Measurements from ENCODE around the gene CSMD2. TPM values are rescaled to one million over a fixed set of nuclear protein-coding genes. Genes with fewer than 3 reads are reported as not detected.

Gene CSMD2
- total RNA-seq, 2 donors from 2014 or later = not detected

DNA sequence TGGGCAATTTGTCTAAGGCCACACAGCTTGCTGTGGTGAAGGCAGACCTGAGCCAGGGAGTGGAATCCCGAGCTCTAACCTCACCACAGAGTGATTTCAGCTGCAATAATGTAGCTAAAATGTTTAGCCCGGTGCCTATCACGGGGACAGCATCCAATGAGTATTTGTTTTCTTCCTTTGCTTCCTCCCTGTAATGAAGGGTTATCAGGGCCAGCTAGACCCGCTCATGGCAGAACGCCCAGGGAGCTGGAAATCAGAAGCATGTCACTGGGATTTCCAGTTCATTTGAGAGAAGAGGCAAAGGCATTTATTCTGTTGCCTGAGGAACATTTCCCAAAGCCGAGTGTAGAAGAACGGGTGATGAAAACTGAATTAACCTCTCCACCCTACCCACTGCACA is 509.5 kb downstream of the CSMD2 start:
- Mint-ChIP-seq H3K27ac (no peak overlapping the region), H3K4me3 (no peak overlapping the region), H3K27me3 (peaks cover 32% of the 10 kb centered on the region), H3K36me3 (ENCODE audit: low read depth) (peaks cover 2% of the 10 kb centered on the region), H3K4me1 (no peaks in the 10 kb centered on the region)
- no peaks in the 10 kb centered on the region for H3K9me3 ChIP-seq (ENCODE audit: control insufficient read depth, low read length, poor library complexity, severe bottlenecking)
- DNase-seq (no peak), ATAC-seq (no peak)

DNA sequence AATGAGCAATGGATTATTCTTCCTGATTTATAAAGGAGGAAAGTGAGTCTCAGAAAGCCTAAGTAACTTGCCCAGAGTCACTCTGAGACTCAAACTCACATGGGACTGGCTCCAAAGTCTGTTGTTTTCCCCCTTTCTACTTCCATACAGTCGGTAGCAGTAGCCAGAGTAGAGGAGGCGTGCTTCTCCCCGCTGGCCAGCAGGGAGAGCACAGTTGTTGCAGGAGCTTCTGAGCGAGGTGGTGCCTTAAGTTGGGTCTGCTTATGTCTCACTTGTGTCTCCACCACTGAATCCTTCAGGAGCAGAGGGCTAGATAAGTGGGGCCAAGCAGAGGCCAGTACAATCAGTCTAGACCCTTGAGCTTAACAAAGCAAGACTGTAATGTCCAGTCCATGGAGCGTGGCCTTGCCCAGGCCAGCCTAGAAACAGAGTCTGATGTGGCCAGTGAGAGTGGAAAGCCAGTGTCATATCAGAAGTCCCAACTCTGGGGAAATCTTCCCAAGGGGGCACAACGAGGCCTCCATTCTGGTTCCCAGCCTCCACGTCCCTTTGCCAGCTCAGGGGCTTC is 510.7 kb downstream of the CSMD2 start:
- H3K36me3 Mint-ChIP-seq (ENCODE audit: low read depth) = peaks cover 2% of the 10 kb centered on the region
- DNase-seq = no peak
- ATAC-seq = no peak
- no peak overlapping the region for H3K4me3 Mint-ChIP-seq
- H3K27ac Mint-ChIP-seq = no peak overlapping the region
- no peaks in the 10 kb centered on the region for H3K9me3 ChIP-seq (ENCODE audit: control insufficient read depth, low read length, poor library complexity, severe bottlenecking)
- H3K4me1 Mint-ChIP-seq = no peaks in the 10 kb centered on the region
- peaks cover 28% of the 10 kb centered on the region for H3K27me3 Mint-ChIP-seq

DNA sequence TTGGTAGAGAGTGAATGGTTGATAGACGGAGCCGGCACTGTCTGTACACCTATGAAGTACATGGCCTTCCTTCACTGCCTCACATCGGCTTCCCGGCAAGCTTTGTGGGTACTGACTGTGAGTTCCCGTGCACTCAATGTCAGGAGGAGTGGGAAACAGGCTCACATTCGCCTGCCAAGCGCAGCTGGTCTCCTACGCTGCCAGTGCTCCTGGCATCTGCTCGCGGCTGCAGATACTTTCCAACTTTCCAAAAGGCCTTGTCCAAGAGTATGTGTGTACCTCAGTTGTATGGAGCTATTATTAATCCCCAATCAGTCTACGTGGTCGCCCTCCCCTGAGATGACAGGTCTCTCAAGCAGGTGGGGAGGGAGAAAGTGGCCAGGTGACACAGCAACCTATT is 511.8 kb downstream of the CSMD2 start:
- H3K9me3 ChIP-seq (ENCODE audit: control insufficient read depth, low read length, poor library complexity, severe bottlenecking) = no peaks in the 10 kb centered on the region
- Mint-ChIP-seq H3K4me3 (no peak overlapping the region), H3K36me3 (ENCODE audit: low read depth) (peaks cover 2% of the 10 kb centered on the region), H3K4me1 (no peaks in the 10 kb centered on the region), H3K27ac (no peak overlapping the region), H3K27me3 (peaks cover 19% of the 10 kb centered on the region)
- ATAC-seq = no peak
- DNase-seq = no peak

DNA sequence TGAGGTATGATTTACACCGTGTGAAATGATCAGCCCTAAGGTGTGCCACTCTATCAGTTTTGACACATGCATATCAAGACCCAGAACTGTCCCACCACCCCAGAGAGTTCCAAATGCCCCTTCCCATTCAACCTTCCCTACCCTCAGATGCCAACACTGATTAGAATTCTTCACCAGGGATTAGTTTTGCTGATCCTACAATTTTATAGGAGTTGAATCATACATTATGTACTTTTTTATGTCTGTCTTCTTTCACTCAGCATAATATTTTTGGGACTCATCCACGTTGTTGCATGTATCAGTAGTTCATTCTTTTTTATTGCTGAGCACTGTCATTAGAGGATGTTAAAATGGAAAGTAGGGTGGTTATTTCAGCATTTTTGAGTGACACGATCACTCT is 514.3 kb downstream of the CSMD2 start:
- H3K27me3 Mint-ChIP-seq = peaks cover 30% of the 10 kb centered on the region
- H3K27ac Mint-ChIP-seq = no peak overlapping the region
- DNase-seq (no peak), ATAC-seq (no peak)
- no peak overlapping the region for H3K4me3 Mint-ChIP-seq
- H3K4me1 Mint-ChIP-seq = no peaks in the 10 kb centered on the region
- H3K9me3 ChIP-seq (ENCODE audit: control insufficient read depth, low read length, poor library complexity, severe bottlenecking) = no peaks in the 10 kb centered on the region
- no peaks in the 10 kb centered on the region for H3K36me3 Mint-ChIP-seq (ENCODE audit: low read depth)

DNA sequence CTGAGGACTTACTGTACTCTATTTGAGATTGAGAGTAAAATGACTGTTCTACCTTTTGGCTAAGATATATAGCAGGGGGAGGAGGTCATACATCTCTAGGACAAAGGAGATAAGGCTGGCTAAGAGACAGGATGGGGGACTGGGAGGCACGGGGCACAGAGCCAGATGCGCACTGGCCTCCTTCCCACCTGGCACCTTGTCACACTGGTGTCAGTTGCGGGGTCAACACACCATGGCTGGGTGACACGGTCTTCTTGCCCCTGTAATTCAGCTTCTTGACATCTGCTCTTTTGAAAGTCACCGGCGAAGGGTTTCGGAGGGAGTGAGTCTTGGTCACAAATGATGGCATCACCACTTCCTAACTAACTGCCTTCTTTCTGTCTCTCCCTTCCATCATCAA is 515.3 kb downstream of the CSMD2 start:
- Mint-ChIP-seq H3K36me3 (ENCODE audit: low read depth) (no peaks in the 10 kb centered on the region), H3K4me3 (no peak overlapping the region), H3K27me3 (peaks cover 35% of the 10 kb centered on the region), H3K4me1 (no peaks in the 10 kb centered on the region), H3K27ac (no peak overlapping the region)
- DNase-seq = no peak
- ATAC-seq = no peak
- no peaks in the 10 kb centered on the region for H3K9me3 ChIP-seq (ENCODE audit: control insufficient read depth, low read length, poor library complexity, severe bottlenecking)

- peaks cover 3% of the 10 kb centered on the region for H3K36me3 Mint-ChIP-seq (ENCODE audit: low read depth)
- H3K27me3 Mint-ChIP-seq = peaks cover 81% of the 10 kb centered on the region
- no peak overlapping the region for H3K27ac Mint-ChIP-seq
- H3K4me3 Mint-ChIP-seq = no peak overlapping the region
- H3K4me1 Mint-ChIP-seq = peaks cover 3% of the 10 kb centered on the region
- ATAC-seq = no peak
- DNase-seq = no peak
- H3K9me3 ChIP-seq (ENCODE audit: control insufficient read depth, low read length, poor library complexity, severe bottlenecking) = no peaks in the 10 kb centered on the region
Observed at GRCh38 chr1:33643216-33643615, 521.8 kb downstream of the CSMD2 start.

- peaks cover 77% of the 10 kb centered on the region for H3K27me3 Mint-ChIP-seq
- no peaks in the 10 kb centered on the region for H3K9me3 ChIP-seq (ENCODE audit: control insufficient read depth, low read length, poor library complexity, severe bottlenecking)
- H3K4me1 Mint-ChIP-seq = peaks cover 3% of the 10 kb centered on the region
- DNase-seq (no peak), ATAC-seq (no peak)
- H3K36me3 Mint-ChIP-seq (ENCODE audit: low read depth) = peaks cover 3% of the 10 kb centered on the region
- no peak overlapping the region for H3K27ac Mint-ChIP-seq
- H3K4me3 Mint-ChIP-seq = no peak overlapping the region
Observed at GRCh38 chr1:33641104-33641830, 523.8 kb downstream of the CSMD2 start.

- no peak for DNase-seq
- no peak for ATAC-seq
Observed at GRCh38 chr1:33640114-33640660, 524.8 kb downstream of the CSMD2 start.

DNA sequence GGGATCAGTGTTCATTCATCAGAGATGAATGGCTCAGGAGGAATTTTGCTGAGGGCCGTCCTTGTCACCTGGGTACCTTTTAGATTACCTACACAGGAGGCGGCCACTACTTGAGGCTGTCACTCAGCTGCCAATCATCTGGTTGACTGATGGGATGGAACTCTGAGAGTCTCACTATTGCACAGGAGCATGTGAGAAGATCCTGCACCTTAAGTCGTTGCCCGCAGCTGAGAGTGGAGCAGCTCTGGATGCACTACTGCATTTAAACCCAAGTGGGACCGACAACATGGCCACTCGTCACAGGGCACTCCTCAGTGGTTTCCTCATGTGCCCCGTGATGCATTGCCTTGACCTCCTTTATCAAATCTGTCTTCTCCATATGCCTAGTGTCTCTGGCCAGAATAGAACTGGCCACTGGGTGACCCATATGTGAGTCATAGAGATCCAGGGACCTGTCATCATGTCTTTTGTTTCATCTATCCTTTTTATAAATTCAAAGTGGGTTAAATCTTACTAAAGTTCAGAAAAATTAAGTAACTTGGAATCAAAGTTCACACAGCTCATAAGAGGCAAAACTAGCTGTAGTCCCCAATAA is 527.1 kb downstream of the CSMD2 start:
- H3K4me1 Mint-ChIP-seq = peaks cover 13% of the 10 kb centered on the region
- no peaks in the 10 kb centered on the region for H3K9me3 ChIP-seq (ENCODE audit: control insufficient read depth, low read length, poor library complexity, severe bottlenecking)

More at GRCh38 chr1:33640114-33640660, 524.8 kb downstream of the CSMD2 start:
- peaks cover 3% of the 10 kb centered on the region for H3K4me1 Mint-ChIP-seq
- no peak overlapping the region for H3K4me3 Mint-ChIP-seq
- peaks cover 3% of the 10 kb centered on the region for H3K36me3 Mint-ChIP-seq (ENCODE audit: low read depth)
- no peak overlapping the region for H3K27ac Mint-ChIP-seq
- H3K27me3 Mint-ChIP-seq = peaks cover 69% of the 10 kb centered on the region
- H3K9me3 ChIP-seq (ENCODE audit: control insufficient read depth, low read length, poor library complexity, severe bottlenecking) = no peaks in the 10 kb centered on the region

GRCh38 chr1:33636209-33636608 is 528.8 kb downstream of the CSMD2 start:
- Mint-ChIP-seq H3K27ac (no peak overlapping the region), H3K4me1 (peaks cover 13% of the 10 kb centered on the region), H3K4me3 (no peak overlapping the region), H3K36me3 (ENCODE audit: low read depth) (peaks cover 3% of the 10 kb centered on the region), H3K27me3 (peaks cover 61% of the 10 kb centered on the region)
- H3K9me3 ChIP-seq (ENCODE audit: control insufficient read depth, low read length, poor library complexity, severe bottlenecking) = no peaks in the 10 kb centered on the region
- DNase-seq = no peak
- ATAC-seq = no peak

More for the DNA sequence above, 527.1 kb downstream of the CSMD2 start:
- peaks cover 70% of the 10 kb centered on the region for H3K27me3 Mint-ChIP-seq
- ATAC-seq (no peak), DNase-seq (no peak)
- no peak overlapping the region for H3K27ac Mint-ChIP-seq
- H3K4me3 Mint-ChIP-seq = no peak overlapping the region
- H3K36me3 Mint-ChIP-seq (ENCODE audit: low read depth) = peaks cover 3% of the 10 kb centered on the region

GRCh38 chr1:33635336-33636012 is 529.6 kb downstream of the CSMD2 start:
- H3K27me3 Mint-ChIP-seq = peaks cover 64% of the 10 kb centered on the region
- peaks cover 13% of the 10 kb centered on the region for H3K4me1 Mint-ChIP-seq
- H3K9me3 ChIP-seq (ENCODE audit: control insufficient read depth, low read length, poor library complexity, severe bottlenecking) = no peaks in the 10 kb centered on the region
- DNase-seq = no peak
- H3K36me3 Mint-ChIP-seq (ENCODE audit: low read depth) = peaks cover 3% of the 10 kb centered on the region
- H3K4me3 Mint-ChIP-seq = no peak overlapping the region
- H3K27ac Mint-ChIP-seq = no peak overlapping the region
- no peak for ATAC-seq

GRCh38 chr1:33634806-33635205 is 530.2 kb downstream of the CSMD2 start:
- H3K27ac Mint-ChIP-seq = no peak overlapping the region
- ATAC-seq = no peak
- H3K4me1 Mint-ChIP-seq = peaks cover 15% of the 10 kb centered on the region
- peaks cover 3% of the 10 kb centered on the region for H3K36me3 Mint-ChIP-seq (ENCODE audit: low read depth)
- peaks cover 68% of the 10 kb centered on the region for H3K27me3 Mint-ChIP-seq
- no peaks in the 10 kb centered on the region for H3K9me3 ChIP-seq (ENCODE audit: control insufficient read depth, low read length, poor library complexity, severe bottlenecking)
- no peak overlapping the region for H3K4me3 Mint-ChIP-seq
- DNase-seq = no peak

DNA sequence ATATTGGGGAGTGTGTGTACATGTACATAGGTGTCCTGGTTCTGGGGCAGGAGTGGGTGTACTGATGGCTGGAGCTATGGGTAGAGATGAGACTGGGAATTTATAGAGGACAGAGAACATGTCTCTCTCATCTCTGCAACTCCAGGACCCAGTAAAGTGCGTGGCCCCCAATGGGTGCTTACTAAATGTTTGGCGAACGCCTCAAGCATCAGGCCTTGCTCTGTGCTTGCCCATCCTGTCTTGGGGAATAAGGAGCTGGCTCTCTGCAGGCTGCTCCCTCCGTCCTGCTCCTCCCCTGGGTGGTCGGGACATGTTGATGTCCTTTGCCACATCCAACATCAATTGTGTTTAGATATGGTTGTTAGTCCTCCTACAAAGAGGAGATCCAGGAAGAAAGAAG is 530.9 kb downstream of the CSMD2 start:
- Mint-ChIP-seq H3K27ac (no peak overlapping the region), H3K4me3 (no peak overlapping the region)

More for the DNA sequence above, 530.9 kb downstream of the CSMD2 start:
- Mint-ChIP-seq H3K27me3 (peaks cover 68% of the 10 kb centered on the region), H3K4me1 (peaks cover 15% of the 10 kb centered on the region), H3K36me3 (ENCODE audit: low read depth) (peaks cover 3% of the 10 kb centered on the region)
- DNase-seq = no peak
- no peaks in the 10 kb centered on the region for H3K9me3 ChIP-seq (ENCODE audit: control insufficient read depth, low read length, poor library complexity, severe bottlenecking)
- ATAC-seq = no peak

Data from T-helper 17 cell (primary cell).